Loucy (cell line): ENCODE data around the gene PLCL1.

Experiments used
- H2AFZ ChIP-seq: fragments of 200-600 bp; sonication (generic); 2 replicates; pipeline ENCODE4 v1.6.0; 2016; ENCODE audit warnings: antibody characterized with exemption, mild to moderate bottlenecking, low read length, moderate library complexity
- H3F3A ChIP-seq: fragments of 200-600 bp; 2 replicates; pipeline ENCODE4 v1.6.0; 2016; ENCODE audit warnings: antibody characterized with exemption, low read depth, mild to moderate bottlenecking
- H3K27me3 ChIP-seq: fragments of 200-600 bp; sonication (generic); 2 replicates; pipeline ENCODE4 v1.6.1; 2014; ENCODE audit warnings: low read length, mild to moderate bottlenecking; ENCODE audit not compliant: insufficient read depth, poor library complexity, severe bottlenecking
- H3K36me3 ChIP-seq: fragments of 200-600 bp; sonication (generic); 2 replicates; pipeline ENCODE4 v1.6.1; 2016; ENCODE audit warnings: low read length; ENCODE audit not compliant: insufficient read depth
- H3K4me1 ChIP-seq: fragments of 200-600 bp; sonication (generic); 2 replicates; pipeline ENCODE4 v1.5.1; 2014; ENCODE audit warnings: low read length, mild to moderate bottlenecking; ENCODE audit not compliant: insufficient read depth, poor library complexity, severe bottlenecking
- H3K4me2 ChIP-seq: fragments of 200-600 bp; sonication (generic); 2 replicates; pipeline ENCODE4 v1.6.0; 2014; ENCODE audit warnings: antibody characterized with exemption, low read length, low read depth, mild to moderate bottlenecking; ENCODE audit not compliant: poor library complexity, severe bottlenecking
- H3K4me3 ChIP-seq: fragments of 200-600 bp; sonication (generic); 2 replicates; pipeline ENCODE4 v1.5.1; 2014; ENCODE audit warnings: low read length, mild to moderate bottlenecking, mixed read lengths; ENCODE audit not compliant: poor library complexity, severe bottlenecking
- H3K79me2 ChIP-seq: fragments of 200-600 bp; sonication (generic); 2 replicates; pipeline ENCODE4 v1.6.1; 2014; ENCODE audit warnings: low read length; ENCODE audit not compliant: insufficient read depth
- H3K9ac ChIP-seq: fragments of 200-600 bp; sonication (generic); 2 replicates; pipeline ENCODE4 v1.6.0; 2014; ENCODE audit warnings: mild to moderate bottlenecking, low read depth, low read length, moderate library complexity; ENCODE audit not compliant: poor library complexity, severe bottlenecking
- H3K9me2 ChIP-seq: fragments of 200-600 bp; sonication (generic); replicated peaks from 2 replicates; pipeline ENCODE4 v1.6.1; 2016; ENCODE audit warnings: low read depth, low read length, mixed read lengths
- H3K9me3 ChIP-seq: fragments of 200-600 bp; sonication (generic); 2 replicates; pipeline ENCODE4 v1.6.1; 2014; ENCODE audit warnings: mild to moderate bottlenecking, antibody characterized with exemption, low read length, low read depth; ENCODE audit not compliant: insufficient read depth
- H4K20me1 ChIP-seq: fragments of 200-600 bp; sonication (generic); 2 replicates; pipeline ENCODE4 v1.6.0; 2014; ENCODE audit warnings: antibody characterized with exemption, low read length, mild to moderate bottlenecking; ENCODE audit not compliant: insufficient read depth, poor library complexity, severe bottlenecking
- EZH2phosphoT487 ChIP-seq: fragments of 200-600 bp; IDR thresholded peaks from 2 replicates; pipeline ENCODE4 v1.6.1; 2018; ENCODE audit warnings: antibody characterized with exemption, mild to moderate bottlenecking, moderate library complexity, borderline replicate concordance
- TF ChIP-seq, protein P1 (sequence below): fragments of 200-600 bp; sonication (generic); conservative IDR thresholded peaks from 2 replicates; pipeline ENCODE4 v1.5.1; 2014; ENCODE audit warnings: mild to moderate bottlenecking, antibody characterized with exemption, low read length

Gene PLCL1

DNA sequence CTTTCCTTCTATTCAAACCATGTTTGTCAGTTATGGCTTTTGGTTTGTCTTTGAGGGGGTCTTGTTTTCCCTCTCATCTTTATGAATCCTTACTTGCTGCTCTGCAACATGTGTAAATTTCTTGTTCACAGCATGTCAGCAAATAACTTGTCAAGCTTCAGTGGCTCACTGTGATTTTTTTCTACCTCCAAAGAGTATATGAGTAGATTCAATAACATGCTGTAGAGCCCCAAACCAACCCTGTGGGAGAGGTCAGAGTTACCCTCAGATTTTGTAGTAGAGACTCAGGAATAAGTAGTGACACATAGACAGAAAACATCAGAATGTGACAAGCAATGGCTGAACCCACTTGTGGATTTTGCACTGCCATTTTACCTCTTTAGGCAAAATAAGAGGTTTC, 121.6 kb downstream of the PLCL1 start:
- Histone ChIP-seq H3K27me3 (no peaks in the 10 kb centered on the region), H3K36me3 (no peaks in the 10 kb centered on the region), H3F3A (no peaks in the 10 kb centered on the region), H3K9me3 (no peaks in the 10 kb centered on the region), H3K79me2 (no peaks in the 10 kb centered on the region), H2AFZ (no peak overlapping the region), H3K4me2 (no peak overlapping the region), H3K9ac (no peak overlapping the region), H3K4me1 (no peaks in the 10 kb centered on the region), H3K4me3 (no peak overlapping the region), H4K20me1 (no peaks in the 10 kb centered on the region), H3K9me2 (no peaks in the 10 kb centered on the region)
- TF ChIP-seq, protein P1, sequence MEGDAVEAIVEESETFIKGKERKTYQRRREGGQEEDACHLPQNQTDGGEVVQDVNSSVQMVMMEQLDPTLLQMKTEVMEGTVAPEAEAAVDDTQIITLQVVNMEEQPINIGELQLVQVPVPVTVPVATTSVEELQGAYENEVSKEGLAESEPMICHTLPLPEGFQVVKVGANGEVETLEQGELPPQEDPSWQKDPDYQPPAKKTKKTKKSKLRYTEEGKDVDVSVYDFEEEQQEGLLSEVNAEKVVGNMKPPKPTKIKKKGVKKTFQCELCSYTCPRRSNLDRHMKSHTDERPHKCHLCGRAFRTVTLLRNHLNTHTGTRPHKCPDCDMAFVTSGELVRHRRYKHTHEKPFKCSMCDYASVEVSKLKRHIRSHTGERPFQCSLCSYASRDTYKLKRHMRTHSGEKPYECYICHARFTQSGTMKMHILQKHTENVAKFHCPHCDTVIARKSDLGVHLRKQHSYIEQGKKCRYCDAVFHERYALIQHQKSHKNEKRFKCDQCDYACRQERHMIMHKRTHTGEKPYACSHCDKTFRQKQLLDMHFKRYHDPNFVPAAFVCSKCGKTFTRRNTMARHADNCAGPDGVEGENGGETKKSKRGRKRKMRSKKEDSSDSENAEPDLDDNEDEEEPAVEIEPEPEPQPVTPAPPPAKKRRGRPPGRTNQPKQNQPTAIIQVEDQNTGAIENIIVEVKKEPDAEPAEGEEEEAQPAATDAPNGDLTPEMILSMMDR = no peak
- no peak for TF ChIP-seq EZH2phosphoT487

DNA sequence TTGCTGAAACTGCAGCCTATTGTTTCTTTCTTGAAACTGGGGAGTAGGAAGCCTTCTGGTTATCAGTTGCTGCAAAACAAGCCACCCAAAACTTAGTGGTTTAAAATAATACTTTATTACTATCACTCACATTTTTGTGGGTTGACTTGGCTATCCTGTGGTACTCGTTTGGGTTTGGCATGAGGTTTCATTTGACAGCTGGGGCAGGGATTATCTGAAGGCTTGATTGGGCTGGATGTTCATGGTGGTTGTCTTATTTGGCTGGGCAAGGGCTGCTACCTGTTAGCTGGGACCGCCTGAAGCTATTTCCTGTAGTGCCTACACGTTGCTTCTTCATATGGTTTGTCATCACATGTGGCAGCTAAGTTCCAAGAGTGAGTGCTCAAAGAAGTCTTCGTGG, 122.3 kb downstream of the PLCL1 start:
- no peaks in the 10 kb centered on the region for H3K36me3 ChIP-seq
- H3F3A ChIP-seq = no peaks in the 10 kb centered on the region
- no peaks in the 10 kb centered on the region for H3K9me2 ChIP-seq
- H4K20me1 ChIP-seq = no peaks in the 10 kb centered on the region
- H3K79me2 ChIP-seq = no peaks in the 10 kb centered on the region
- H3K4me3 ChIP-seq = no peak overlapping the region
- no peaks in the 10 kb centered on the region for H3K9me3 ChIP-seq
- H3K4me2 ChIP-seq = no peak overlapping the region
- no peak overlapping the region for H2AFZ ChIP-seq
- TF ChIP-seq, protein P1 = no peak
- no peak for TF ChIP-seq EZH2phosphoT487
- no peaks in the 10 kb centered on the region for H3K27me3 ChIP-seq
- H3K4me1 ChIP-seq = no peaks in the 10 kb centered on the region
- no peak overlapping the region for H3K9ac ChIP-seq

DNA sequence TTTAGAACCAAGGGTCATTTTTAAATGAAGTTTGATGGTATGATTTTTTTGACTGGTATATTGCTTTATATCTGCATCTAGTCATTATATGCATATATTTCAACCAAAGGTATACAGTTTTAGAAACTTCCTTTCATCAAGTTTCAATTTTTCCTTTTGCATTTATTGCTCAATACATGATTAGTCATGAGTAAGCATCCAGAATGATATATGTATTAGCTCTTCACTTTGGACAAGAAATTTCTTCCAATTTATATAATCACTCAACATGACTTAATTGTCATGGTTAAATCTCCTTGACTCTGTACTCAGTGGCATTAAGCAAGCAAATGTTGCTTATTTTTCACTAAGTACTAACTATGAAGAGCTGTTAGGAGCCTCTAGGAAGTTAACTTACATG, 123.6 kb downstream of the PLCL1 start:
- H3K27me3 ChIP-seq = no peaks in the 10 kb centered on the region
- no peaks in the 10 kb centered on the region for H3K79me2 ChIP-seq
- H3K4me2 ChIP-seq = no peak overlapping the region

More for the DNA sequence above, 123.6 kb downstream of the PLCL1 start:
- Histone ChIP-seq H3K4me1 (no peaks in the 10 kb centered on the region), H4K20me1 (no peaks in the 10 kb centered on the region), H3K4me3 (no peak overlapping the region), H2AFZ (no peak overlapping the region), H3K9me2 (no peaks in the 10 kb centered on the region), H3K9ac (no peak overlapping the region), H3K36me3 (no peaks in the 10 kb centered on the region), H3K9me3 (no peaks in the 10 kb centered on the region), H3F3A (no peaks in the 10 kb centered on the region)
- TF ChIP-seq EZH2phosphoT487 = no peak
- TF ChIP-seq, protein P1 = no peak
